ENCODE results near the gene MSL1.
A peak's percentile ranks its signal among the peaks of the same experiment; 100 is the strongest.

MSL1 gene

GRCh38 chr17:40103071-40103661 lies 18.6 kb upstream of the MSL1 start:
- DNase-seq: no peak

- no peak for DNase-seq
Measured at GRCh38 chr17:40103688-40104087, 18.1 kb upstream of the MSL1 start.

GRCh38 chr17:40104594-40105486 lies 16.9 kb upstream of the MSL1 start:
- no peak for DNase-seq

GRCh38 chr17:40105861-40106759 lies 15.7 kb upstream of the MSL1 start:
- no peak for DNase-seq

GRCh38 chr17:40106760-40107521 lies 14.8 kb upstream of the MSL1 start:
- peak in 22 of 56 donors; percentile 23 to 80 (median 47) for DNase-seq

GRCh38 chr17:40107522-40108174 lies 14.1 kb upstream of the MSL1 start:
- peak in 6 of 56 donors; percentile 56 to 79 (median 63) for DNase-seq

GRCh38 chr17:40108970-40109824 lies 12.6 kb upstream of the MSL1 start:
- DNase-seq: no peak

GRCh38 chr17:40110026-40110845 lies 11.5 kb upstream of the MSL1 start:
- no peak for DNase-seq

- peak in 52 of 56 donors; percentile 28 to 88 (median 70) for DNase-seq
Measured at GRCh38 chr17:40111221-40112128, 10.3 kb upstream of the MSL1 start.

- no peak for DNase-seq
Measured at GRCh38 chr17:40112191-40112711, 9.5 kb upstream of the MSL1 start.

GRCh38 chr17:40112718-40113109 lies 9.1 kb upstream of the MSL1 start:
- DNase-seq: peak in 1 of 56 donors; percentile 37

- DNase-seq: peak in 55 of 56 donors; percentile 64 to 97 (median 90)
Measured at GRCh38 chr17:40113110-40113906, 8.5 kb upstream of the MSL1 start.

GRCh38 chr17:40113907-40114245 lies 7.9 kb upstream of the MSL1 start:
- DNase-seq: no peak

GRCh38 chr17:40115101-40115436 lies 6.7 kb upstream of the MSL1 start:
- DNase-seq: no peak

- peak in 21 of 56 donors; percentile 19 to 87 (median 63) for DNase-seq
Measured at GRCh38 chr17:40122136-40122998, 596 bp downstream of the MSL1 start.
